ENCODE results near the gene NEU3.

GRCh38 chr11:75052457-75052856 lies 63.7 kb downstream of the NEU3 start:
- TF ChIP-seq, protein P1, sequence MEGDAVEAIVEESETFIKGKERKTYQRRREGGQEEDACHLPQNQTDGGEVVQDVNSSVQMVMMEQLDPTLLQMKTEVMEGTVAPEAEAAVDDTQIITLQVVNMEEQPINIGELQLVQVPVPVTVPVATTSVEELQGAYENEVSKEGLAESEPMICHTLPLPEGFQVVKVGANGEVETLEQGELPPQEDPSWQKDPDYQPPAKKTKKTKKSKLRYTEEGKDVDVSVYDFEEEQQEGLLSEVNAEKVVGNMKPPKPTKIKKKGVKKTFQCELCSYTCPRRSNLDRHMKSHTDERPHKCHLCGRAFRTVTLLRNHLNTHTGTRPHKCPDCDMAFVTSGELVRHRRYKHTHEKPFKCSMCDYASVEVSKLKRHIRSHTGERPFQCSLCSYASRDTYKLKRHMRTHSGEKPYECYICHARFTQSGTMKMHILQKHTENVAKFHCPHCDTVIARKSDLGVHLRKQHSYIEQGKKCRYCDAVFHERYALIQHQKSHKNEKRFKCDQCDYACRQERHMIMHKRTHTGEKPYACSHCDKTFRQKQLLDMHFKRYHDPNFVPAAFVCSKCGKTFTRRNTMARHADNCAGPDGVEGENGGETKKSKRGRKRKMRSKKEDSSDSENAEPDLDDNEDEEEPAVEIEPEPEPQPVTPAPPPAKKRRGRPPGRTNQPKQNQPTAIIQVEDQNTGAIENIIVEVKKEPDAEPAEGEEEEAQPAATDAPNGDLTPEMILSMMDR (conservative IDR thresholded peaks at IDR 0.05; ENCODE audit: low read depth, low read length), result no peak
- TF ChIP-seq POLR2A (IDR thresholded peaks at IDR 0.05; ENCODE audit: low read depth, low read length) (no peak), RCOR1 (IDR thresholded peaks at IDR 0.05; ENCODE audit: insufficient replicate concordance, low read length) (no peak), BHLHE40 (IDR thresholded peaks at IDR 0.05; ENCODE audit: low read depth, low read length) (no peak), RAD21 (IDR thresholded peaks at IDR 0.05; ENCODE audit: low read length) (no peak), FOS (IDR thresholded peaks at IDR 0.05; ENCODE audit: low read depth, low read length) (no peak), MAZ (IDR thresholded peaks at IDR 0.05; ENCODE audit: borderline replicate concordance, low read depth, low read length) (no peak), MAFK (IDR thresholded peaks at IDR 0.05; ENCODE audit: low read depth, low read length) (no peak), NFE2L2 (IDR thresholded peaks at IDR 0.05; ENCODE audit: low read depth, low read length) (no peak), SMC3 (IDR thresholded peaks at IDR 0.05; ENCODE audit: low read depth, low read length) (no peak)
